Stimulated activated CD8-positive, alpha-beta memory T cell treated with anti-CD3 and anti-CD28 coated beads, Interleukin-15, amount 100 ng/mL, for 24 hours (primary cell): ENCODE data around the gene CTNNA1.
"Not testable (repeated sequence)": the region's sequence is repeated elsewhere in the genome, so short reads cannot be mapped to it uniquely, and the experiment has no call there.

ENCODE experiments used
- DNase-seq: peaks from one replicate; pipeline ENCODE4 v3.0.0-alpha.2; 2020; ENCODE audit warnings: low read depth

The CTNNA1 gene, protein sequence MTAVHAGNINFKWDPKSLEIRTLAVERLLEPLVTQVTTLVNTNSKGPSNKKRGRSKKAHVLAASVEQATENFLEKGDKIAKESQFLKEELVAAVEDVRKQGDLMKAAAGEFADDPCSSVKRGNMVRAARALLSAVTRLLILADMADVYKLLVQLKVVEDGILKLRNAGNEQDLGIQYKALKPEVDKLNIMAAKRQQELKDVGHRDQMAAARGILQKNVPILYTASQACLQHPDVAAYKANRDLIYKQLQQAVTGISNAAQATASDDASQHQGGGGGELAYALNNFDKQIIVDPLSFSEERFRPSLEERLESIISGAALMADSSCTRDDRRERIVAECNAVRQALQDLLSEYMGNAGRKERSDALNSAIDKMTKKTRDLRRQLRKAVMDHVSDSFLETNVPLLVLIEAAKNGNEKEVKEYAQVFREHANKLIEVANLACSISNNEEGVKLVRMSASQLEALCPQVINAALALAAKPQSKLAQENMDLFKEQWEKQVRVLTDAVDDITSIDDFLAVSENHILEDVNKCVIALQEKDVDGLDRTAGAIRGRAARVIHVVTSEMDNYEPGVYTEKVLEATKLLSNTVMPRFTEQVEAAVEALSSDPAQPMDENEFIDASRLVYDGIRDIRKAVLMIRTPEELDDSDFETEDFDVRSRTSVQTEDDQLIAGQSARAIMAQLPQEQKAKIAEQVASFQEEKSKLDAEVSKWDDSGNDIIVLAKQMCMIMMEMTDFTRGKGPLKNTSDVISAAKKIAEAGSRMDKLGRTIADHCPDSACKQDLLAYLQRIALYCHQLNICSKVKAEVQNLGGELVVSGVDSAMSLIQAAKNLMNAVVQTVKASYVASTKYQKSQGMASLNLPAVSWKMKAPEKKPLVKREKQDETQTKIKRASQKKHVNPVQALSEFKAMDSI

DNA sequence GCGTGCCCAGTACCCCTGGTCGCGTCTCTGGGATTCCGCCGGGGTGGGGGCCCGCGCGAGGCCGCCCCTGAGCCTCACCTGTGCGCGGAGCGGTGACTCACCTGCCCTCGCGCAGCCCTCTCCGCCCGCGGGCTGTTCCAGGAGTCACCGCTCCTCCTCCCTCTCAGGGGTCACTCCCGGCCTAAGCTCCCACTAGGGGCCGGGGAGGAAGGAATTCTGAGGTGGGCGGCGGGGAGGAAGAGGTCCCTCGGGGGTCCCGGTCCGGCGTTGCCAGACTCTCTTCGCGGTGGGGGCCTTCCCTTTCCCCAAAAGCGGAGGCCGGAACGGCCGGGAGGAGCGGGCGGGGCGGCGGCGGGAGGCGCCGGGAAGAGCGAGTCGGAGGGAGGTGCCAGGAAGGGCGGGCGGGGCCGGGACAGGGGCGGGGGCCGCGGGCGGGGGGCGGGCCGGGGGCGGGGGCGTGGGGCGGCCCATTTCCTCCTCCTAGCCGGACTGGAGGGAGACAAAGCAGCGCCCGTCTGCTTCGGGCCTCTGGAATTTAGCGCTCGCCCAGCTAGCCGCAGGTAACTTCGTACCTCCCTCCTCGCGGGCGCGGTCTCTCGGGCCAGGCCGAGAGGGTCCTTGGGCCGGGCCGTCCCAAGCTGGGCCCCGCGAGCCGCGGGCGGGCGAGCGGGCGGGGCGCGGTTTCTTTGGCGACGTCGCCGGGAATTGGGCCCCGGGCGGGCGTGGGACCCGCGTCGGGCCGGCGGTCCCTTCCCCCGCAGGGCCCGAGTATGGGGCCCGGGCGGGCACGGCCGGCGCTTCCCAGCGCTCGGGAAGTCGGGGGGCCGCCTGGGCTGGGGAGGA is at the start of gene CTNNA1:
CTNNA1 (plus strand) TSS at position 475 of the 843 bp plus-strand sequence. CDS start 28,500 bp downstream, outside the sequence.
- peak; percentile 24 for DNase-seq

DNA sequence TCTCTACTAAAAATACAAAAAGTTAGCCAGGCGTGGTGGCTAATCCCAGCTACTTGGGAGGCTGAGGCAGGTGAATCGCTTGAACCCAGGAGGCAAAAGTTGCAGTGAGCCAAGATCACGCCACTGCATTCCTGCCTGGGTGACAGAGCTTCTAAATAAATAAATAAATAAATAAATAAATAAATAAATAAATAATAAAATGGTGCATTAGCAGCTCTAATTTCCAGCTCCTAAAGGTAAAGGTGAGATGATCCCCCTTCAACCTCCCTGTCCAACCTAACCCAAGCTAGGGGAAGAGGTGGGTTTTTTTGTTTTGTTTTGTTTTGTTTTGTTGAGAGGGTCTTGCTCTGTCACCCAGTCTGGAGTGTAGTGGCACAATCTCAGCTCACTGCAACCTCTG is 49.4 kb upstream of the CTNNA1 start:
- DNase-seq: not testable (repeated sequence)

DNA sequence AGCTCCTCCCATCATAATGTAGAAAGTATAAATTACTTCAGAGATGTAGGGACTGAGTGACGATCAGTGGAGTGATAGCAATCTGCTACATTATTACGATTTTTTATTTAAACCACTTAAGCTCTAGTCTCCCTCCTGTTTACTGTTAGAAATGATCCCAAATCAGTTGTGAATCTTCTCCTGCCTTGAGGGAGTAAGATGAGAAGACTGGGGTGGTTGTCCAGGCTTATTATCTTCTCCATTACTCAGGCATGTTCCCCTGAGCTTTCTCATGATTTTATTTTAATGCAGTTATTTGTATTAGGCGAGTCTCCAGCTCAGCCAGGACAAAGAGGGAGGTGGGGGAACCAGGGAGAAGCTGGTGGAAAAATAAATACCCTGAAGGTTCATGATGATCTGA is 48.2 kb upstream of the CTNNA1 start:
- DNase-seq: no peak

DNA sequence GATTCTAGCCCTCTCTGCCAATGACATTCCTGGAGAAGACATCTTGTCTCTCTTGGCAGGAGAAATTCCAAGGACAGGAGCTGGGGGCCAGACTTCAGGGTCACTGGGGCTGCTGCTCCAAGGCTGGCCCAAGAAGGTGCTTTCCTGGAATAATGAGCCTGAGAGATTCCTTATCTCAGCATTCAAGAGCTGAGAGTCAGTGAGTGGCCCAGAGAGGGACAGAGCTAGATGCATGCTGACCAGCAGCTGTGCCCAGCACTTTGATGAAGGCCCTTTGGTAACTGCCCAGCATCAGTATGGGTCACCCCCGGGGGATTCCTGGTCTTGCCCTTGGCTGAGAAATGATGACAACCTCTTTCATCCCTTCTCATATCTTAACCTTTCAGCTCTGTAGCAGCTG is 47.7 kb upstream of the CTNNA1 start:
- DNase-seq: no peak

DNA sequence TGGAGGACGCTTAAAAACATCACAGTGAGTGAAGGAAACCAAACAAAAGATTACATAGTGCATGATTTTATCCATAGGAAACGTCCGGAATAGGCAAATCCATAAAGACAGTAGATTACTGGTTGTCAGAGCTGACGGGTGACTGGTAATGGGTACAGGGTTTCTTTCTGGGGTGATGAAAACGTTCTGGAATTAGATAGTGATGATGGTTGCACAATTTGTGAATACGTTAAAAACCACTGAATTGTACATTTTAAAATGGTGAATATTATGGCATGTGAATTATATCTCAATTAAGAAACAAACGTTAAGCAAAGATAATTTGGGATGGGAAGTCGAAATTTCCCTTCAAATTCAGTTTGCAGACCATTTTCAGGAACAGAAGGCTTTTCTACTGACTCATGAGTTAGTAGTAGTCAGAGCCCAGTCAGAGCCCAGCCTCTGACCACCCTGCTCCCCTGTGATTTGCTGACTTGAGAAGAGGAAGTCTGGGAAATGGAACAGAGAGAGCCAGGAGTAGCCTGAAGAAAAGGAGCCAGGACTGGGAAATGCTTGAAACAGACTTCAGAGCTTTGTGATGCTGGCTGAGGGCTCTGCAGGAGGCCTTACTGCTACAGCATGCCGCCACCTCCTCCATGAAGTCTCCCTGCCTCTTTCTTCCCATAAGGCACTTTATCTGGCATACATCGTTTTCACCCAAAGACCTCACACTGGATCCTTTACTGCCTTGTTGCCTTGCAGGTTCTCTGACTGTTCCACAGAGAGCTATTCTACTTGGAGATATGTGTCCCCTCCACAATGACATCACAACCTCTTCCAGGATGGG is 46.4 kb upstream of the CTNNA1 start:
- no peak for DNase-seq

DNA sequence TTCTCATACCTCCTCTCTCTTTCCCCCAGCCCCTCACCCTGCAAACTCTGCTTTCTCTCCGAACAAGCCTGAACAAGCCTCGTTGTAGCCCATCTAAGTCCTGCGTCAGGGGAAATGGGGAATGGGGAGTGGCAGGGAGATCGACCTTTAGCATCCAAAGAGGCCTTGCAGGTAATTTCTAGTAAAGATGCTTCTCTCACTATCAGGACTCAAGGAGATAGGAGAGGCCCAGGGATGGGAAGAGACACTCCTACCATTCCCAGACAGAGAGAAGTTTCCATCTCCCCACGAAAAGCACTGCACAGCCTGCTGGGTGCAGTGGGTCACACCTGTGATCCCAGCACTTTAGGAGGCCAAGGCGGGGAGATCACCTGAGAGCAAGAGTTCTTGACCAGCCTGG is 44.4 kb upstream of the CTNNA1 start:
- DNase-seq: no peak

DNA sequence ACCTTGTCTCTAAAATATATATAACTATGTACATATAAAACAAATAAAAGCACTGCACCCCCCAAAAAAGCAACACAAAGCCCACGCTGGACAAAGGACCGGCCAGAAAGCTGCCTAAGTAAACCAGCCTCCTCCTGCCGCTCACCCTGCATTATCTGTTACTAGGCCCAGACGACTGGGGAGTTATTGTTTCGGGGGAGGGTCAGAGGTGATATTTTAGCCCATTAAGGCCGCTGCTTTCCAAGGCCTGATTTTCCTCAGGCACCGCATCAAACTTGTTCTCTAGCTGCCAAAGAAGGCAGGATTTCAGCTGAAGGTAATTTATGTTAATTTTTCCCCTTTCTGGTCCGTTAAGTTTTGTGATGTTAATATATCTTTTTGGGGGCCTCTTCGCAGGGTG is 44.0 kb upstream of the CTNNA1 start:
- DNase-seq: no peak

DNA sequence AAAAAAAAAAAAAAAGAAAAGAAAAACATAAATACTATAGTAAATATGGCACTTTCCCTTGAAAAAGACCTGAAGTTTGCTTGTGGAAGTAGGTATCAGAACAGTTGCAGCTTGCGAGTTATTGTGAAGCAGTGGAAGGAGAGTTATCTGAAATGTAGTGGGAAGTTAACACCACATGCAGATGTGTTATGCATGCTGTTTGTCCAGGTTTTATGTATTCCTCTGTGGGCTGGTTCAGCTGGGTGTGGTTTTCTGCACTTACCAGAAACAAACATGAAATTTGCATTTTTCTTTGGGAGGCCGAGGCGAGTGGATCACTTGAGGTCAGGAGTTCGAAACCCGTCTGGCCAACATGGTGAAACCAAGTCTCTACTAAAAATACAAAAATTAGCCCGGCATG is 42.1 kb upstream of the CTNNA1 start:
- no peak for DNase-seq

DNA sequence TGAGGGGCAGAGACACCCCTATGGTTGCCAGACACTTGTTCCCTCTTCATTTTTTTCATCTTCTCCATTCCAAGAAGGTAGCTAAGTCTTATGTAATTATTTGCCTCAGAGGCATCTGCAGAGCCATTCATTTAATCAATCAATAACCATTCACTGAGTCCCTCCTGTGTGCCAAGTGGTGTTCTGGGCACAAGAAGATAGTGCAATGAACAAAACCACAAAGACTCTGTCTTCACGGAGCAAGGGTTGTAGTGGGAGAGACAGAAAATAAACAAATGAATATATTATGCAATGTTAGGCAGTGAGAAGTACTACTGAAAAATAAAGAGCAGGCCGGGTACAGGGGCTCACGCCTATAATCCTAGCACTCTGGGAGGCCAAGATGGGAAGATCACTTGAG is 41.4 kb upstream of the CTNNA1 start:
- DNase-seq: no peak

DNA sequence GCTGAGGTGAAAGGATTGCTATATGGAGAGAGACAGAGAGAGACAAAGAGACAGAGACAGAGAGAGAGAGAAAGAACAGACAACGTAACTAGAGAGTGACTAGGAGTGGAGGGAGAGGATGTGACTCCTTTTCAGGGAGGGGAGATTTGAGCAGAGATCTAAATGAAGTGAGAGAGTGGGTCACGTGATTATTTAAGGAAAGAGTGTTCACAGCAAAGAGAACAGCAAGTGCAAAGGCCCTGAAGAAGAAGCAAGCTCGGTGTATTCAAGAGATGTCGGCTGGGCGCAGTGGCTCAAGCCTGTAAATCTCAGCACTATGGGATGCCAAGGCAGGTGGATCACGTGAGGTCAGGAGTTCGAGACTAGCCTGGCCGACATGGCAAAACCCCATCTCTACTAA is 40.9 kb upstream of the CTNNA1 start:
- DNase-seq: no peak

DNA sequence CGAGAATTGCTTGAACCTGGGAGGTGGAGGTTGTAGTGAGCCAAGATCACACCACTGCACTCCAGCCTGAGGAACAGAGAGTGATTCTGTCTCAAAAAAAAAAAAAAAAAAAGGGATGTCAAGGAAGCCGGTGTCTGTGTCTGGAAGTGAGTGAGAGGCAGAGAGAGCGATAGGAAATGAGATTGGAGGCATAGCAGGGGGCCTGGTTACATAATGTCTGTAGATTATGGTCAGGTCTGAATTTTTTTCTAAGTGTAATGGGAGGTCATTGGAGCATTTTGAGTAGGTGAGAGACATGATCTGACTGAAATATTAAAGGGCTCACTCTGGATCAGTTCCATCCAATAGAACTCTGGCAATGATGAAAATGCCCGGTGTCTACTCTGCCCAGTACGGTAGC is 40.4 kb upstream of the CTNNA1 start:
- DNase-seq: no peak

DNA sequence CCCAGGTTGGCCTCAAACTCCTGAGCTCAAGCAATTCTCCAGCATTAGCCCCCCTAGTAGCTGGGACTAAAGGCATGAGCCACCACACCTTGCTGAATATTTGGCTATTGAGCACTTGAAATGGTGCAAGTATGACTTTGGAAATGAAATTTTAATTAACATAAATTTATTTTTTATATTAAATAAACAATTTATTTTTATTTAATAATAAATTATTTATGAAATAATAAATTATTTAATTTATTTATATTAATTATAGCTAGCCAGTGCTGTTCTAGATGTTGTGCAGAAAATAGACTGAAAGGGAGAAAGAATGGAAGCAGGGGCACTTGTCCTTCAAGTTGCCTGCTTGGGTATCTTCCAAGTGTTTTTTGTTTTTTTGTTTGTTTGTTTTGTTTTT is 40.0 kb upstream of the CTNNA1 start:
- no peak for DNase-seq

DNA sequence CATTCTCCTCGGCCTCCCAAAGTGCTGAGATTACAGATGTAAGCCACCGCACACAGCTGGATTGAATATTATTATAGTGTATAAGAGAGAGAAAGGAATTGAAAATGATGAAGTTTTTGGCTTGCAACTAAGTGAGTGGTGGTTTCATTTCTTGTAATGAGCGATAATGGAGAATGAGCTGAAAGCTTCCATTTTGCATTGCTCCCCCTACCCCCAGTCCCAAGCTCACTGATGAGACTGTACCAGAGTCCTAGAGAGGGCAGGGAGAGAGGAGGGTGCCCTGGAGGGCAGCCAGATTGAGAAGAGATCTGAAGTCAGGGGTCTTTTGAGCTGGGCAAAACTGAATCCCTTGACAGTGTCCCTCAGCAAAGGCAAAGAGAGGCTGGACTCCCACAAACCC is 38.5 kb upstream of the CTNNA1 start:
- DNase-seq: no peak

DNA sequence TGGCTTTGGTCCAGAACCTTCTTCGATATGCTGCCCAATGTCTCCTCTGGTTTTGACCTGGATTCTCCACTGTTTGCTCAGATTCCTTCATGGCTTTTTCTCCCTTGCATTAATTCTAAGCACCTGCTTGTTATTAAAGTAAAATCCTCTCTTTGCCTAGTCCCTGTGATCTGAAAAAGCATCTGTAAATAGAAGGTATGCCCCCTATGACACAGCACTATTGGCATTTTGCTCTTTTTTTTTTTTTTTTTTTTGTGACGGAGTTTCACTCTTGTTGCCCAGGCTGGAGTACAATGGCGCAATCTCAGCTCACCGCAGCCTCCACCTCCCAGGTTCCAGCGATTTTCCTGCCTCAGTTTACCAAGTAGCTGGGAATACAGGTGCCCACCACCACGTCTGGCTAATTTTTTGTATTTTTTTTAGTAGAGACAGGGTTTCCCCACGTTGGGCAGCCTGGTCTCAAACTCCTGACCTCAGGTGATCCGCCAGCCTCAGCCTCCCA is 37.2 kb upstream of the CTNNA1 start:
- not testable (repeated sequence) for DNase-seq

DNA sequence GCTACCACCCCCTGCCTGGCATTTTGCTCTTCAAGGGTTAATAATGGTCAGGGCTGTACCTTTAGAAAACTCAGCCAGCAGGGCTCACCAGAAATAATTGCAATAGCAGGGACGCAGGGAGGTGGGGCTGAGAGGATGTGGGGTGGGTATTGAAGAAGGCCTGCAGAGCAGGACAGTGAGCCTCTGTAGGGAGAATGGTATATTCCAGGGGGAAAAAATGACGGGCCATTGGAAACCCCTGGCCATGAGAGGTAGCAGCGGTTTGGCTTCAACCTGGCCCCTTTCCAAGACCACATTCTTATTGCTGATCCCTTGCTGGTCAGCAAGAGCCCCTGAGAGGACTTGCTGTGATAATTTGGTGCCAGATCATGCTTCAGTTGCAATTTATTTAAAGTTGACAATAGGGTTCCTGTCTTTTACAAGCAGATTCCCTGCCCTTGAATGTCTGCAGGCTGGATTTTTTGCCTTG is 36.7 kb upstream of the CTNNA1 start:
- no peak for DNase-seq

DNA sequence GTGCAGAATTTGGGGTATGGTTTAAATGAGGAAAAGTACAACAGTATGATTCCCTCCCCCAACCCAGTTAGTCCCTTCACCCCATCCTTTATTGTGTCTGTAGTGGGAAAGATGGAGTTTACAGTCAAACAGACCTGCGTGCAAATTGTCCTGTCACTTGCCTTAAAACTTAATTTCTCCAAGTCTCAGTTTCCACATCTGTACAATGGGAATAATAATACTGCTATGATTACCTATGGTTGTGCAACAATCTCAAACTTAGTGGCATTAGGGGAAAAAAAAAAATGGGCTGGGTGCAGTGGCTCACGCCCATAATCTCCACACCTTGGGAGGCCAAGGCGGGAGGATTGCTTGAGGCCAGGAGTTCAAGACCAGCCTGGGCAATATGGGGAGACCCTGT is 35.8 kb upstream of the CTNNA1 start:
- no peak for DNase-seq

DNA sequence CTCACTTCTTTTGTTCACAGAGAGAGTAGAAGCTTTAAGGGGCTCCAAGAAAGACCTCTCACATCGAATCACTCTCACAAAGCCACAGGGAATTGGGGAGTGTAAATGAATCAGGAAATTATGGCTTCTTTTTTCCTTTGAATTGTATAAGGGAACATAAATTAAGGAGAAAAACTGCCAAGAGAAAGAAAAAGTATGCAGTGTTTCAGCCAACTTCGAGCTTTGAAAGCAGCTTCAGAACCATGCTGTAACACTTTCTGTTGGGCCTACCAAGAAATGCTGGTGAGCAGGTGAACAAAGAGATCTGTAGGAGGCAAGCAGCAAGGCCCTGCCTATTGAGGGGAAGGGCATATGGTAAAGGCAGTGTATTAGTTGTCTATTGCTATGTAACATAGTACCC is 33.4 kb upstream of the CTNNA1 start:
- DNase-seq: no peak

DNA sequence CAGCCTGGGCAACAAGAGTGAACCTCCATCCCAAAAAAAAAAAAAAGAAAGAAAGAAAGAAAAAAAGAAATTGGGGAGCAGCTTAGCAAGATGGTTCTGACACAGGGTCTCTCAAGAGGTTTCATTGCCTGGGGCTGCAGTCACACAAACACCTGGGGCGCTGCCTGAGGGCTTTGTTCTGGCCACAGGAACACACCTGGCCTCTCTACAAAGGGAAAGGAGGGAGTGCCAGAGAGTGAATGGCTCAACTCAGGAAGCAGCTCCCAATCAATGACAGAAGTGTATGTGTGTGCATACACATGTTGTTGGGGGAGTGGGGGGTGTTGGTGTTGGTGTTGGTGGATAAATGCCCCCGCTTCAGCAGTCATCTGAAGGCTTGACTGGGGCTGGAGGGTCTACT is 32.4 kb upstream of the CTNNA1 start:
- DNase-seq: no peak

DNA sequence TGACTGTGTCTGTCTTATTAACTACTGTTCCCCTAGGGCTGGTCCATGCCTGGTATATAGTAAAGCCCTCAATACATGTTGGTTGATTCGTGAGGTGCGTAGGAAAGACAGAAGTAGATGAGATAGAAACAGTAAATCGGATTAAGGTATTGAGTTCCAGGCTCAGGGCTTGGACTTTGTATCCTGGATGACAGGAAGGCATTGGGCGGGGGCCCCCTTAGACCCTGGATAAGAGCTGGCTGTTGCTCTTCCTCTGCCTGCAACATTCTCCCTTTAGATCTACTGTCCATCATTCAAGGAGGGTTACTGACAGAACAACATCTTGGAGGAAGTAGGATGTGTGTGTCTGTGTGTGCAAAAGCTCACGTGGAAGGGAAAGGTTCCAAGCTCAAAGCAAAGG is 31.2 kb upstream of the CTNNA1 start:
- DNase-seq: no peak

DNA sequence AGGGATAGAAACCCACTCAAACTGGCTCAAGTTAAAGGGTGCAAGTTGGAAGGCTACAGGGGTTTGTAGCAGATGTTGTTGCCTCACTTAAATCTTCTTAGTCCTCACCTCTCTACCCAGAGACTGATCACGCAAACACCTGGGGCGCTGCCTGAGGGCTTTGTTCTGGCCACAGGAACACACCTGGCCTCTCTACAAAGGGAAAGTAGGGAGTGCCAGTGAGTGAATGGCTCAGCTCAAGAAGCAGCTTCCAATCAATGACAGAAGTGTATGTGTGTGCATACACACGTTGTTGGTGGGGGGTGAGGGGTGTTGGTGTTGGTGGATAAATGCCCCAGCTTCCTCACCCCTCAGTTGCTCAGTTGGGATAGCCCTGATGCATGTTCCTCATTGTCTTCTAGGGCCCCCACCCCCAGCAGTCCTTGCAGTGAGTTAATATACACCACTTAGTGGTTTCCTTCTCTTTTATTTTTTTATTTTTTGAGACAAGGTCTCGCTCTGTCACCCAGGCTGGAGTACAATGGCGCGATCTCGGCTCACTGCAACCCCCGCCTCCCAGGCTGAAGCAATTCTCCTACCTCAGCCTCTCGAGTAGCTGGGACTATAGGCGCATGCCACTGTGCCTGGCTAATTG is 30.6 kb upstream of the CTNNA1 start:
- no peak for DNase-seq
